ENCODE results near the gene IGFBP6. TPM values are rescaled to one million over a fixed set of nuclear protein-coding genes. Genes with fewer than 3 reads are reported as not detected.

The IGFBP6 gene
- total RNA-seq, 1 donor from 2014 or later, result 0.72 TPM

- Mint-ChIP-seq H3K4me3 (no peak overlapping the region), H3K27me3 (ENCODE audit: low read depth) (no peaks in the 10 kb centered on the region), H3K36me3 (ENCODE audit: low read depth) (no peaks in the 10 kb centered on the region), H3K4me1 (peaks cover 3% of the 10 kb centered on the region), H3K9me3 (no peaks in the 10 kb centered on the region), H3K27ac (ENCODE audit: unreplicated experiment) (peak overlapping the region; percentile 90)
- no peak for TF ChIP-seq CTCF (conservative IDR thresholded peaks at IDR 0.05)
- DNase-seq (ENCODE audit: low read depth, low spot score), result no peak
These were observed 53.6 kb downstream of the IGFBP6 start for GRCh38 chr12:53151039-53151438.

Small RNAs within 50 kb of the gene (microRNA-seq; reads per million reads assigned to microRNA genes)
- not detected for gene MIR6757

Other genes starting within 250 kb of the IGFBP6 start
- not detected in 2 replicates for gene KRT78, start 248.7 kb upstream of the IGFBP6 start, total RNA-seq
- 8.3 and 10.3 TPM in 2 replicates for gene KRT8, start 192.6 kb upstream of the IGFBP6 start, total RNA-seq
- 6.4 and 6.9 TPM in 2 replicates for gene KRT18, start 148.5 kb upstream of the IGFBP6 start, total RNA-seq
- 514 and 527 TPM in 2 replicates for gene EIF4B, start 91.2 kb upstream of the IGFBP6 start, total RNA-seq
- 14.2 and 22.8 TPM in 2 replicates for gene TNS2, start 47.6 kb upstream of the IGFBP6 start, total RNA-seq
- 8.8 and 11.2 TPM in 2 replicates for gene SPRYD3, start 18.3 kb upstream of the IGFBP6 start, total RNA-seq
- gene SOAT2, start 5.8 kb downstream of the IGFBP6 start, total RNA-seq, result not detected in 2 replicates
- 52.7 and 59.6 TPM in 2 replicates for gene ZNF740, start 83.1 kb downstream of the IGFBP6 start, total RNA-seq
- 22.1 and 26.5 TPM in 2 replicates for gene CSAD, start 83.3 kb downstream of the IGFBP6 start, total RNA-seq
- gene ITGB7, start 109.6 kb downstream of the IGFBP6 start, total RNA-seq, result not detected in 2 replicates
- gene RARG, start 134.5 kb downstream of the IGFBP6 start, total RNA-seq, result 5.4 and 5.9 TPM in 2 replicates
- 56.3 and 65.8 TPM in 2 replicates for gene ESPL1, start 170.6 kb downstream of the IGFBP6 start, total RNA-seq
- 324 and 326 TPM in 2 replicates for gene PFDN5, start 197.9 kb downstream of the IGFBP6 start, total RNA-seq
- 67.1 and 72.7 TPM in 2 replicates for gene MYG1, start 202.0 kb downstream of the IGFBP6 start, total RNA-seq
- gene AAAS, start 223.9 kb downstream of the IGFBP6 start, total RNA-seq, result 94.1 and 95.1 TPM in 2 replicates
- 0.07 TPM in 1 of 2 replicates, not detected in the other for gene SP7, start 238.7 kb downstream of the IGFBP6 start, total RNA-seq

All from neural crest cell (in vitro differentiated cells).